Effector memory CD4-positive, alpha-beta T cell (primary cell): ENCODE measurements around the gene ACSM2B.
"Not testable (repeated sequence)": the region's sequence is repeated elsewhere in the genome, so short reads cannot be mapped to it uniquely, and the experiment has no call there.

Source experiments
- DNase-seq, 3 donors: peaks; one replicate each; pipeline ENCODE4 v3.0.0-alpha.2; 2020
- H3K27ac ChIP-seq: 2 replicates; pipeline ENCODE4 v1.7.0; 2013; ENCODE audit warnings: mild to moderate bottlenecking, low read length, moderate library complexity; ENCODE audit not compliant: insufficient read depth, poor library complexity, severe bottlenecking
- H3K27me3 ChIP-seq: replicated peaks from 2 replicates; pipeline ENCODE4 v1.7.0; 2013; ENCODE audit warnings: mild to moderate bottlenecking, low read length; ENCODE audit not compliant: insufficient read depth, control insufficient read depth, poor library complexity, severe bottlenecking
- H3K36me3 ChIP-seq: 2 replicates; pipeline ENCODE4 v1.7.0; 2013; ENCODE audit warnings: mild to moderate bottlenecking, low read length, moderate library complexity; ENCODE audit not compliant: control insufficient read depth, insufficient read depth
- H3K4me1 ChIP-seq: 2 replicates; pipeline ENCODE4 v1.7.0; 2013; ENCODE audit warnings: low read length, mild to moderate bottlenecking; ENCODE audit not compliant: control insufficient read depth, insufficient read depth, poor library complexity, severe bottlenecking
- H3K4me3 ChIP-seq: 2 replicates; pipeline ENCODE4 v1.7.0; 2013; ENCODE audit warnings: low read length, low read depth, mild to moderate bottlenecking; ENCODE audit not compliant: insufficient read depth, poor library complexity, severe bottlenecking
- H3K9me3 ChIP-seq: 2 replicates; pipeline ENCODE4 v1.7.0; 2013; ENCODE audit warnings: mild to moderate bottlenecking, low read length, moderate library complexity; ENCODE audit not compliant: control insufficient read depth

ACSM2B gene

GRCh38 chr16:20568404-20568803, 7.8 kb downstream of the ACSM2B start:
- H3K4me1 ChIP-seq: no peaks in the 10 kb centered on the region
- no peaks in the 10 kb centered on the region for H3K9me3 ChIP-seq
- no peak for DNase-seq
- no peaks in the 10 kb centered on the region for H3K27me3 ChIP-seq
- H3K27ac ChIP-seq: no peak overlapping the region
- H3K36me3 ChIP-seq: no peaks in the 10 kb centered on the region
- no peak overlapping the region for H3K4me3 ChIP-seq

- DNase-seq: no peak
- H3K27ac ChIP-seq: no peak overlapping the region
- H3K27me3 ChIP-seq: no peaks in the 10 kb centered on the region
- no peaks in the 10 kb centered on the region for H3K9me3 ChIP-seq
- H3K4me3 ChIP-seq: no peak overlapping the region
- no peaks in the 10 kb centered on the region for H3K4me1 ChIP-seq
- H3K36me3 ChIP-seq: no peaks in the 10 kb centered on the region
Observed at GRCh38 chr16:20566864-20567263, 9.3 kb downstream of the ACSM2B start.

GRCh38 chr16:20565334-20565733, 10.8 kb downstream of the ACSM2B start:
- H3K27ac ChIP-seq, H3K4me1 ChIP-seq: not testable (repeated sequence)

GRCh38 chr16:20564218-20564617, 11.9 kb downstream of the ACSM2B start:
- H3K27me3 ChIP-seq, DNase-seq, H3K27ac ChIP-seq, H3K4me1 ChIP-seq, H3K36me3 ChIP-seq, H3K9me3 ChIP-seq, H3K4me3 ChIP-seq: not testable (repeated sequence)

More at GRCh38 chr16:20565334-20565733, 10.8 kb downstream of the ACSM2B start:
- not testable (repeated sequence) for H3K9me3 ChIP-seq, H3K27me3 ChIP-seq, H3K36me3 ChIP-seq, DNase-seq, H3K4me3 ChIP-seq

GRCh38 chr16:20555628-20556027, 20.5 kb downstream of the ACSM2B start:
- not testable (repeated sequence) for H3K9me3 ChIP-seq, H3K27ac ChIP-seq

GRCh38 chr16:20554689-20555088, 21.5 kb downstream of the ACSM2B start:
- H3K4me3 ChIP-seq, H3K9me3 ChIP-seq, H3K4me1 ChIP-seq, DNase-seq, H3K27ac ChIP-seq, H3K36me3 ChIP-seq, H3K27me3 ChIP-seq: not testable (repeated sequence)

More at GRCh38 chr16:20555628-20556027, 20.5 kb downstream of the ACSM2B start:
- not testable (repeated sequence) for H3K36me3 ChIP-seq, H3K27me3 ChIP-seq, DNase-seq, H3K4me3 ChIP-seq, H3K4me1 ChIP-seq

GRCh38 chr16:20553493-20553892, 22.7 kb downstream of the ACSM2B start:
- H3K36me3 ChIP-seq, H3K4me3 ChIP-seq, H3K27ac ChIP-seq, DNase-seq, H3K9me3 ChIP-seq, H3K27me3 ChIP-seq, H3K4me1 ChIP-seq: not testable (repeated sequence)

- not testable (repeated sequence) for DNase-seq, H3K27ac ChIP-seq
Observed at GRCh38 chr16:20546951-20547350, 29.2 kb downstream of the ACSM2B start.

GRCh38 chr16:20546278-20546853, 29.8 kb downstream of the ACSM2B start:
- not testable (repeated sequence) for H3K27ac ChIP-seq, H3K36me3 ChIP-seq, H3K4me3 ChIP-seq, H3K9me3 ChIP-seq, H3K4me1 ChIP-seq, H3K27me3 ChIP-seq, DNase-seq

More at GRCh38 chr16:20546951-20547350, 29.2 kb downstream of the ACSM2B start:
- not testable (repeated sequence) for H3K36me3 ChIP-seq, H3K4me3 ChIP-seq, H3K4me1 ChIP-seq, H3K9me3 ChIP-seq, H3K27me3 ChIP-seq

- not testable (repeated sequence) for H3K4me1 ChIP-seq, H3K27ac ChIP-seq, H3K9me3 ChIP-seq, H3K36me3 ChIP-seq, DNase-seq, H3K27me3 ChIP-seq, H3K4me3 ChIP-seq
Observed at GRCh38 chr16:20540603-20541316, 35.4 kb downstream of the ACSM2B start.
